OCI-LY1 (cell line): ENCODE data around the gene NMRK1.

Experiments used
- H2AFZ ChIP-seq: fragments of 200-600 bp; sonication (generic), shearing (Covaris generic); 2 replicates; pipeline ENCODE4 v1.6.0; 2014; ENCODE audit warnings: antibody characterized with exemption, mild to moderate bottlenecking, low read length
- H3F3A ChIP-seq: fragments of 200-600 bp; sonication (generic), shearing (Covaris generic); 2 replicates; pipeline ENCODE4 v1.6.0; 2014; ENCODE audit warnings: mild to moderate bottlenecking, antibody characterized with exemption, low read length, moderate library complexity; ENCODE audit not compliant: insufficient read depth
- H3K27ac ChIP-seq: fragments of 200-600 bp; sonication (generic); 2 replicates; pipeline ENCODE4 v1.5.1; 2014; ENCODE audit warnings: low read length, mixed run types, mild to moderate bottlenecking, low read depth; ENCODE audit not compliant: poor library complexity, severe bottlenecking
- H3K27me3 ChIP-seq: fragments of 200-600 bp; sonication (generic); 2 replicates; pipeline ENCODE4 v1.6.0; 2014; ENCODE audit warnings: antibody characterized with exemption, mild to moderate bottlenecking, low read length, moderate library complexity; ENCODE audit not compliant: insufficient read depth
- H3K36me3 ChIP-seq: fragments of 200-600 bp; sonication (generic); 2 replicates; pipeline ENCODE4 v1.6.1; 2014; ENCODE audit warnings: mild to moderate bottlenecking, antibody characterized with exemption, low read length, moderate library complexity, mixed read lengths; ENCODE audit not compliant: insufficient read depth
- H3K4me1 ChIP-seq: fragments of 200-600 bp; sonication (generic); 2 replicates; pipeline ENCODE4 v1.5.1; 2014; ENCODE audit warnings: mild to moderate bottlenecking, low read length, moderate library complexity; ENCODE audit not compliant: insufficient read depth, severe bottlenecking
- H3K4me2 ChIP-seq: fragments of 200-600 bp; sonication (generic), shearing (Covaris generic); 2 replicates; pipeline ENCODE4 v1.6.1; 2014; ENCODE audit warnings: low read length
- H3K4me3 ChIP-seq: fragments of 200-600 bp; sonication (generic); 2 replicates; pipeline ENCODE4 v1.5.1; 2014; ENCODE audit warnings: low read length, low read depth, mild to moderate bottlenecking, mixed read lengths; ENCODE audit not compliant: poor library complexity, severe bottlenecking
- H3K79me2 ChIP-seq: fragments of 200-600 bp; shearing (Covaris generic); 2 replicates; pipeline ENCODE4 v1.6.1; 2016; ENCODE audit warnings: mixed run types, low read length, mixed read lengths; ENCODE audit not compliant: insufficient read depth
- H3K9ac ChIP-seq: fragments of 200-600 bp; sonication (generic), shearing (Covaris generic); 2 replicates; pipeline ENCODE4 v1.6.1; 2014; ENCODE audit warnings: mild to moderate bottlenecking, low read length, mixed read lengths
- H3K9me2 ChIP-seq: fragments of 200-600 bp; sonication (generic), shearing (Covaris generic); 2 replicates; pipeline ENCODE4 v1.6.1; 2014; ENCODE audit warnings: low read depth, mild to moderate bottlenecking, low read length, mixed read lengths
- H3K9me3 ChIP-seq: fragments of 200-600 bp; shearing (Covaris generic); 2 replicates; pipeline ENCODE4 v1.6.1; 2014; ENCODE audit warnings: low read length, mixed read lengths
- H4K20me1 ChIP-seq: fragments of 200-600 bp; sonication (generic), shearing (Covaris generic); 2 replicates; pipeline ENCODE4 v1.6.0; 2016; ENCODE audit warnings: mild to moderate bottlenecking, low read length; ENCODE audit not compliant: insufficient read depth
- CTCF ChIP-seq: fragments of 200-600 bp; sonication (generic), shearing (Covaris generic); IDR thresholded peaks from 2 replicates; pipeline ENCODE4 v1.5.1; 2017; ENCODE audit warnings: mild to moderate bottlenecking, antibody characterized with exemption, low read length, moderate library complexity, mixed read lengths
- EZH2 ChIP-seq: fragments of 200-600 bp; sonication (generic), shearing (Covaris generic); IDR thresholded peaks from 2 replicates; pipeline ENCODE4 v1.8.0; 2017; ENCODE audit warnings: borderline replicate concordance, mixed run types, mild to moderate bottlenecking, antibody characterized with exemption, low read length, moderate library complexity, mixed read lengths

The NMRK1 gene

GRCh38 chr9:75130172-75130571 lies 42.2 kb upstream of the NMRK1 start:
- no peak overlapping the region for H2AFZ ChIP-seq
- no peaks in the 10 kb centered on the region for H3K27me3 ChIP-seq
- TF ChIP-seq EZH2, result no peak
- no peak for TF ChIP-seq CTCF
- no peaks in the 10 kb centered on the region for H3K9me3 ChIP-seq
- no peak overlapping the region for H3K4me2 ChIP-seq
- H3K9ac ChIP-seq, result no peak overlapping the region
- H4K20me1 ChIP-seq, result no peaks in the 10 kb centered on the region
- no peak overlapping the region for H3K4me3 ChIP-seq
- H3K4me1 ChIP-seq, result no peaks in the 10 kb centered on the region
- no peak overlapping the region for H3K27ac ChIP-seq
- H3K36me3 ChIP-seq, result peaks cover 57% of the 10 kb centered on the region
- H3K9me2 ChIP-seq, result no peaks in the 10 kb centered on the region
- H3K79me2 ChIP-seq, result no peaks in the 10 kb centered on the region
- no peaks in the 10 kb centered on the region for H3F3A ChIP-seq

GRCh38 chr9:75128535-75128934 lies 40.6 kb upstream of the NMRK1 start:
- Histone ChIP-seq H4K20me1 (no peaks in the 10 kb centered on the region), H3K4me2 (no peak overlapping the region), H3K36me3 (peaks cover 47% of the 10 kb centered on the region), H3K4me1 (no peaks in the 10 kb centered on the region), H3K9me3 (no peaks in the 10 kb centered on the region), H3K27ac (no peak overlapping the region), H2AFZ (no peak overlapping the region), H3K79me2 (no peaks in the 10 kb centered on the region), H3K27me3 (no peaks in the 10 kb centered on the region), H3F3A (no peaks in the 10 kb centered on the region), H3K4me3 (no peak overlapping the region), H3K9me2 (no peaks in the 10 kb centered on the region), H3K9ac (no peak overlapping the region)
- TF ChIP-seq CTCF, result no peak
- TF ChIP-seq EZH2, result no peak

GRCh38 chr9:75123696-75124095 lies 35.7 kb upstream of the NMRK1 start:
- Histone ChIP-seq H3K36me3 (peaks cover 26% of the 10 kb centered on the region), H3K9me3 (no peaks in the 10 kb centered on the region), H3K4me3 (no peak overlapping the region), H3K9me2 (no peaks in the 10 kb centered on the region), H4K20me1 (no peaks in the 10 kb centered on the region), H3K4me2 (no peak overlapping the region), H3K9ac (no peak overlapping the region), H3F3A (no peaks in the 10 kb centered on the region), H3K27me3 (no peaks in the 10 kb centered on the region), H3K27ac (no peak overlapping the region), H3K4me1 (no peaks in the 10 kb centered on the region), H2AFZ (no peak overlapping the region), H3K79me2 (no peaks in the 10 kb centered on the region)
- TF ChIP-seq EZH2, result no peak

GRCh38 chr9:75121914-75122558 lies 34.1 kb upstream of the NMRK1 start:
- H4K20me1 ChIP-seq, result no peaks in the 10 kb centered on the region
- H3K9ac ChIP-seq, result no peak overlapping the region
- H3K9me3 ChIP-seq, result no peaks in the 10 kb centered on the region
- H3K9me2 ChIP-seq, result no peaks in the 10 kb centered on the region
- H3K4me1 ChIP-seq, result no peaks in the 10 kb centered on the region
- H3K27ac ChIP-seq, result no peak overlapping the region
- H3K4me2 ChIP-seq, result no peak overlapping the region
- H3K27me3 ChIP-seq, result no peaks in the 10 kb centered on the region
- H3K79me2 ChIP-seq, result peaks cover 4% of the 10 kb centered on the region; the same call in 1 of the 2 replicates
- no peak overlapping the region for H3K4me3 ChIP-seq
- no peaks in the 10 kb centered on the region for H3F3A ChIP-seq
- no peak overlapping the region for H2AFZ ChIP-seq
- peaks cover 41% of the 10 kb centered on the region for H3K36me3 ChIP-seq
- TF ChIP-seq CTCF, result no peak
- no peak for TF ChIP-seq EZH2
